ENCODE data around the gene SUGCT. TPM values are rescaled to one million over a fixed set of nuclear protein-coding genes. Genes with fewer than 3 reads are reported as not detected.

The SUGCT gene
- polyA plus RNA-seq, 1 experiment, result 12.5 TPM

- no peak for TF ChIP-seq CTCF (IDR thresholded peaks at IDR 0.05; ENCODE audit: low read depth, low read length)
- Histone ChIP-seq H3K27me3 (ENCODE audit: control insufficient read depth, insufficient read depth, low read length) (no peaks in the 10 kb centered on the region), H3K4me3 (ENCODE audit: low read depth, low read length) (no peak overlapping the region), H3K27ac (ENCODE audit: low read depth, low read length) (no peak overlapping the region), H3K9me3 (ENCODE audit: control insufficient read depth, insufficient read depth, low read length) (no peaks in the 10 kb centered on the region)
- POLR2A ChIA-PET, result no interaction called here
- CTCF ChIA-PET, result no interaction called here
- no peak for DNase-seq (ENCODE audit: low read depth, low spot score)
Measured at GRCh38 chr7:40742270-40742669, 607.5 kb downstream of the SUGCT start.

GRCh38 chr7:40746841-40747556 is 612.2 kb downstream of the SUGCT start:
- POLR2A ChIA-PET, result interaction anchor here (0.5 kb wide), 1 partner anchor 858 kb away, joined by 4 read pairs; no protein-coding TSS in a partner anchor
- no peak for DNase-seq (ENCODE audit: low read depth, low spot score)
- Histone ChIP-seq H3K27ac (ENCODE audit: low read depth, low read length) (no peak overlapping the region), H3K27me3 (ENCODE audit: control insufficient read depth, insufficient read depth, low read length) (no peaks in the 10 kb centered on the region), H3K4me3 (ENCODE audit: low read depth, low read length) (no peak overlapping the region), H3K9me3 (ENCODE audit: control insufficient read depth, insufficient read depth, low read length) (no peaks in the 10 kb centered on the region)
- no peak for TF ChIP-seq CTCF (IDR thresholded peaks at IDR 0.05; ENCODE audit: low read depth, low read length)
- CTCF ChIA-PET, result no interaction called here

GRCh38 chr7:40747856-40748255 is 613.1 kb downstream of the SUGCT start:
- CTCF ChIA-PET, result no interaction called here
- no peak for TF ChIP-seq CTCF (IDR thresholded peaks at IDR 0.05; ENCODE audit: low read depth, low read length)
- POLR2A ChIA-PET, result interaction anchor here (0.5 kb wide), 1 partner anchor 858 kb away, joined by 4 read pairs; no protein-coding TSS in a partner anchor
- Histone ChIP-seq H3K4me3 (ENCODE audit: low read depth, low read length) (no peak overlapping the region), H3K9me3 (ENCODE audit: control insufficient read depth, insufficient read depth, low read length) (no peaks in the 10 kb centered on the region), H3K27ac (ENCODE audit: low read depth, low read length) (no peak overlapping the region), H3K27me3 (ENCODE audit: control insufficient read depth, insufficient read depth, low read length) (no peaks in the 10 kb centered on the region)
- no peak for DNase-seq (ENCODE audit: low read depth, low spot score)

GRCh38 chr7:40749877-40750276 is 615.1 kb downstream of the SUGCT start:
- no peak overlapping the region for H3K27ac ChIP-seq (ENCODE audit: low read depth, low read length)
- ChIA-PET POLR2A (no interaction called here), CTCF (interaction anchor here (0.6 to 1.6 kb wide), 3 partner anchors 12 to 541 kb away, joined by 3 to 4 read pairs (median 4); no protein-coding TSS in a partner anchor)
- H3K27me3 ChIP-seq (ENCODE audit: control insufficient read depth, insufficient read depth, low read length), result no peaks in the 10 kb centered on the region
- TF ChIP-seq CTCF (IDR thresholded peaks at IDR 0.05; ENCODE audit: low read depth, low read length), result no peak
- no peaks in the 10 kb centered on the region for H3K9me3 ChIP-seq (ENCODE audit: control insufficient read depth, insufficient read depth, low read length)
- H3K4me3 ChIP-seq (ENCODE audit: low read depth, low read length), result no peak overlapping the region
- DNase-seq (ENCODE audit: low read depth, low spot score), result no peak

GRCh38 chr7:40753455-40753854 is 618.6 kb downstream of the SUGCT start:
- no peak overlapping the region for H3K27ac ChIP-seq (ENCODE audit: low read depth, low read length)
- no peak for TF ChIP-seq CTCF (IDR thresholded peaks at IDR 0.05; ENCODE audit: low read depth, low read length)
- DNase-seq (ENCODE audit: low read depth, low spot score), result no peak
- ChIA-PET CTCF (no interaction called here), POLR2A (no interaction called here)
- H3K4me3 ChIP-seq (ENCODE audit: low read depth, low read length), result no peak overlapping the region
- H3K9me3 ChIP-seq (ENCODE audit: control insufficient read depth, insufficient read depth, low read length), result no peaks in the 10 kb centered on the region
- no peaks in the 10 kb centered on the region for H3K27me3 ChIP-seq (ENCODE audit: control insufficient read depth, insufficient read depth, low read length)

Data from AG04450 (cell line).